ENCODE results near the gene NEBL.

DNA sequence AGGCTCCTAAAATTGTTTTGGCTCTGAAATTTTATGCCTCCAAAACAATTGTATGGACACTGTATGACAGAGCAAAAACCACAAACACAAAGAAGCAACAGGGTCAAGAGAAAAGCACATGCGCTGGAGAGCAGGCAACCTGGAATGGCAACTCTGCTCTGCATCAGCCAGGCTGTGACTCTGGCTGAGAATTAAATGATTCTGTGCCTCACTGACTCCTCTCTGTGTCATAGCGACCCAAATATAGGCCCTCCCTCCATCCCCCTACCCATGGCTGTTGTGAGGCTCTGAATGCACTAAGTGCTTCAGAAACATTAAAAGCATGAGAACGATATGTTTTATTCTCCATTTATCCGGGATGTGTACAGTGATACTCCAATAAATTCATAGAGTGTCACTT lies 24.9 kb upstream of the NEBL start:
- TF ChIP-seq, protein P1, sequence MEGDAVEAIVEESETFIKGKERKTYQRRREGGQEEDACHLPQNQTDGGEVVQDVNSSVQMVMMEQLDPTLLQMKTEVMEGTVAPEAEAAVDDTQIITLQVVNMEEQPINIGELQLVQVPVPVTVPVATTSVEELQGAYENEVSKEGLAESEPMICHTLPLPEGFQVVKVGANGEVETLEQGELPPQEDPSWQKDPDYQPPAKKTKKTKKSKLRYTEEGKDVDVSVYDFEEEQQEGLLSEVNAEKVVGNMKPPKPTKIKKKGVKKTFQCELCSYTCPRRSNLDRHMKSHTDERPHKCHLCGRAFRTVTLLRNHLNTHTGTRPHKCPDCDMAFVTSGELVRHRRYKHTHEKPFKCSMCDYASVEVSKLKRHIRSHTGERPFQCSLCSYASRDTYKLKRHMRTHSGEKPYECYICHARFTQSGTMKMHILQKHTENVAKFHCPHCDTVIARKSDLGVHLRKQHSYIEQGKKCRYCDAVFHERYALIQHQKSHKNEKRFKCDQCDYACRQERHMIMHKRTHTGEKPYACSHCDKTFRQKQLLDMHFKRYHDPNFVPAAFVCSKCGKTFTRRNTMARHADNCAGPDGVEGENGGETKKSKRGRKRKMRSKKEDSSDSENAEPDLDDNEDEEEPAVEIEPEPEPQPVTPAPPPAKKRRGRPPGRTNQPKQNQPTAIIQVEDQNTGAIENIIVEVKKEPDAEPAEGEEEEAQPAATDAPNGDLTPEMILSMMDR (IDR thresholded peaks at IDR 0.05; ENCODE audit: low read length) = no peak
- no peak for TF ChIP-seq EZH2 (IDR thresholded peaks at IDR 0.05; ENCODE audit: borderline replicate concordance, low read length)
